Choroid plexus epithelial cell (primary cell): ENCODE data around the gene DDX4.
A peak's percentile ranks its signal among the peaks of the same experiment; 100 is the strongest.

Source experiments
- DNase-seq: peaks from one replicate; pipeline ENCODE4 v3.0.0-alpha.2; 2010; ENCODE audit warnings: low read depth
- H3K4me3 ChIP-seq: 2 replicates; pipeline ENCODE4 v1.5.1; 2011; ENCODE audit warnings: low read depth, mild to moderate bottlenecking, control low read depth, low read length, moderate library complexity
- CTCF ChIP-seq: conservative IDR thresholded peaks from 2 replicates; pipeline ENCODE4 v1.5.1; 2011; ENCODE audit warnings: low read depth, mild to moderate bottlenecking, control low read depth, inconsistent platforms, low read length, moderate library complexity

DDX4 gene

DNA sequence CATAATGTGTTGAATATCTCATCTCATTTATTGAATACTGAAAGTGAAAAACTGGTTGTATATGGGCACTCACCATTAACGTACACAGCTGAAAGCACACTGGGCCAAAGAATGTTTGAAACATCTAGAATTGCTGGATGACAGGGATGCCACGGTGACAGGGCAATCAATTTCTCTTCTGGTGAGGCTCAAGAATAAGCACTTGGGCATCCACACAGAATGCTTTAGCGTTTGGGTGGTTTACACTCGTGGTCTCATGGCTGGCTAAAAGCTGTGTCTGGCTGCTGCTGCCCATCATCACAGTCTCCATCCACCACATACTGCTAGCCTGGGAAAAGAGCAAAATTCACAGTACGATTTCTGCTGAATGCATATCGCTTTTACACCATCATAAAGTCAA is 82.6 kb downstream of the DDX4 start:
- TF ChIP-seq CTCF = no peak
- H3K4me3 ChIP-seq = no peak overlapping the region
- no peak for DNase-seq

GRCh38 chr5:55821731-55822512 is 84.1 kb downstream of the DDX4 start:
- peak overlapping the region; percentile 65 for H3K4me3 ChIP-seq
- no peak for TF ChIP-seq CTCF
- DNase-seq = peak; percentile 29

DNA sequence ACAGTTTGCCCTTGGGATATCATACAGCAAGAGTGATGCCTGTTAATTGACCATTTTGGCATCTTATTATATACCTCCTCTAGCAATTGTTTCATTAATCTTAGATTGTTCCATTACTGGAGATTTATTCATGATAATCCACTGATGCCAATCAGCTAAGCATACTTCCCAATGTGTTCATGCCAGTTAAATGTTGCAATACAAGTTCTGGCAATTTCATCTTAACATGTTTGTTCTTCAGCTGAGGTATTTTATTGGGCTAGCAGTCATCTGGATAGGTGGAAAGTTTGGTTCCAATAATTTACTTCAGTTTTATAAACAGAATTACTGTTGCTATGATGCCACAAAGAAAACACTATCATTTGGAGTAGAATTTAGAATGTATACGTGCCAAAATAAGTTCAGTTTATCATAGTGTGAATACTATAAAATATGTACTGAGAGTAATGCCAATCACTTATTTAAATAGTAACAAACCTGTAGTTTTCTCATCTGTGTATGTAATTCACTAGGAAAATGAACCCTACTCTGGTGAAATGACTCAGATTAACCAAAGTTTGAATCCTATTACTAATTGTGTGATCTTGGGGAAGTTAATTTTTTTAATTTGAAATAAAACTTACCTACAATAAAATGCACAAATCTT is 85.4 kb downstream of the DDX4 start:
- no peak overlapping the region for H3K4me3 ChIP-seq
- TF ChIP-seq CTCF = no peak
- no peak for DNase-seq

DNA sequence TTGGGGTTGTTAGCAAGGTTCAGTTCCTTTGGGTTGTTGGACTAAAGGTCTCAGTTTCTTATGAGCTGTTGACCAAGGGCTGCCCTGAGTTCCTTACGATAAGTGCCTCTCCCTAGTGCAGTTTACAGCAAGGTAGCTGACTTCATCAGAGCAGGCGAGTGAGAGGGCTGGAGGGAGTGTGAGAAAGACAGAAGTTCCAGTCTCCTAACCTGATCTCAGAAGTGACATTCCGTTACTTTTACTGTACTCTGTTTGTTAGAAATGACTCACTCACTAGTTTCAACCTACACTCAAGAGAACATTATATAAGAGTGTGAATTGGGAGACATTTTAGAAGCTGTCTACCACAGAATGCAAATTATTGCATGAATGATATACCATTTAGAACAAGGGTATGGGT is 92.1 kb downstream of the DDX4 start:
- no peak for DNase-seq
- no peak for TF ChIP-seq CTCF

DNA sequence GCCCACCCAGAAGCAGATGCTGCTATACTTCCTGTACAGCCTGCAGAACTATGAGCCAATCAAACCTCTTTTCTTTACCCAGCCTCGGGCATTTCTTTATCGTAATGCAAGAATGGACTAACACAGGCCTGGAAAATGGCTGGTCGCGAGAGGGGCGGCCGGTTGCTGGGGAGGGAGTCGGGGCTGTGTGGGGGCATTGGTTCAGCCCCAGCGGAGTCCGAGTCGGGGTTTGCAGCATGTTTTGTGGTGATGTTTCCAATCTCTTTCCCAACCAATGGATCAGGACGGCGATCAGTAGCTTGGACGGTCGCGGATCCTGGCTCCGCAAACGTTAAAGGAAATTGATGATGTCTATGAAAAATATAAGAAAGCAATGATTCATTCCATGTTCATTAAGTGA is 94.6 kb downstream of the DDX4 start:
- H3K4me3 ChIP-seq = no peak overlapping the region
- no peak for TF ChIP-seq CTCF
- DNase-seq = no peak

More for the DNA sequence above, 92.1 kb downstream of the DDX4 start:
- no peak overlapping the region for H3K4me3 ChIP-seq

DNA sequence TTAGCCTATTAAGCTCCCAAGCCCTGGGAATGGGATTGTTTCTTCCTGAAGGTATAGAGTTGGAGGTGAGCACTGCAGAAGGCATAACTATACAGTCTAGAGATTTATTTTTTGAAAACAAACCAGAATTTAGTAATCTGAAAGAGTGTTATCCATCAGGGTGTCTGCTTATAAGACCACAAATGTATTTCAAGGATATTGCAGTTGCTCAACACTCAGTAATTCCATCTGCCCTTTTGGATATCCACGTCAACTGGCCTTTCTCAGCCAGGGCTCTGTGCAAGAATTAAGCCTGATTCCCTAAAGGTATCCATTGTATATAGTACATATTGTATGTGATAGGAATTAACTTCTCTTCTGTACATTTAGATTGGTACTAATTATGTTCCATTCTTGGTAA is 98.3 kb downstream of the DDX4 start:
- no peak for DNase-seq
- H3K4me3 ChIP-seq = no peak overlapping the region
- no peak for TF ChIP-seq CTCF

DNA sequence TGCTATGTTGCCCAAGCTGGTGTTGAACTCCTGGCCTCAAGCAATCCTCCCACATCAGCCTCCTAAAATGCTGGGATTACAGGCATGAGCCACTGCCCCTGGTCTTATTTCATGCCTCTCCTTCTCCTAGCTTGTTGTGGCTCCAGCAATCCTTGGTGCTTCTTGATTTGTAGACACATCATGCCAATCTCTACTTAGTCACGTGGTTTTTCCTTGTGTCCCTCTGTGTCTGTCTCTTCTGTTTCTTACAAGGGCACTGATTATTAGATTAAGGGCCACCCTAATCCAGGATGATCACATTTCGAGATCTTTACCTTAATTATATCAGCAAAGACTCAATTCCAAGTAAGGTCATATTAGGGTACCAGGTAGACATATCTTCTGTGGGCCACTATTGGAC is 104.1 kb downstream of the DDX4 start:
- TF ChIP-seq CTCF = no peak
- DNase-seq = no peak
- H3K4me3 ChIP-seq = no peak overlapping the region
